Measurements from ENCODE around the gene PWWP2B. TPM values are rescaled to one million over a fixed set of nuclear protein-coding genes. Genes with fewer than 3 reads are reported as not detected.

Gene PWWP2B
- total and polyA plus RNA-seq, 2 of the 13 experiments (the other 11 are each of a cell fraction or from before 2014, with no cell fraction given), result 2.3 to 4.7 TPM

GRCh38 chr10:132370426-132371340 is 26.3 kb upstream of the PWWP2B start:
- ChIA-PET CTCF (ENCODE audit: low intra/inter-chr PET ratio, low total read pairs) (no interaction called here), POLR2A (no interaction called here)
- Histone ChIP-seq H3K36me3 (replicated peaks in 1 of 2; ENCODE audit: control insufficient read depth in 1 of 2, insufficient read depth in 2 of 2, low read length in 2 of 2) (no peaks in the 10 kb centered on the region), H3K9me3 (ENCODE audit: low read length) (no peaks in the 10 kb centered on the region), H3K4me3 (replicated peaks in 1 of 3; ENCODE audit: insufficient read depth in 1 of 3, low read depth in 2 of 3, low read length in 3 of 3) (no peak overlapping the region), H3K4me2 (ENCODE audit: low read depth, low read length) (no peak overlapping the region), H3K4me1 (ENCODE audit: insufficient read depth, low read length) (peaks cover 22% of the 10 kb centered on the region), H3K27me3 (ENCODE audit: control insufficient read depth in 1 of 2, insufficient read depth in 2 of 2, low read length in 2 of 2) (no peaks in the 10 kb centered on the region), H2AFZ (ENCODE audit: low read length) (no peak overlapping the region), H3K27ac (ENCODE audit: extremely low read length, insufficient read depth, low read length) (no peak overlapping the region), H3K9ac (ENCODE audit: insufficient read depth, low read depth, low read length) (no peak overlapping the region), H3K79me2 (ENCODE audit: insufficient read depth, low read length) (no peaks in the 10 kb centered on the region), H4K20me1 (ENCODE audit: insufficient read depth, low read length) (no peaks in the 10 kb centered on the region)
- TF ChIP-seq, protein P1, sequence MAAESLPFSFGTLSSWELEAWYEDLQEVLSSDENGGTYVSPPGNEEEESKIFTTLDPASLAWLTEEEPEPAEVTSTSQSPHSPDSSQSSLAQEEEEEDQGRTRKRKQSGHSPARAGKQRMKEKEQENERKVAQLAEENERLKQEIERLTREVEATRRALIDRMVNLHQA (CRISPR knock-in tag; IDR thresholded peaks at IDR 0.05), result no peak
- TF ChIP-seq HDAC1 (CRISPR knock-in tag; IDR thresholded peaks at IDR 0.05) (no peak), ATAD3A (CRISPR knock-in tag; IDR thresholded peaks at IDR 0.05) (no peak), SNAPC2 (CRISPR knock-in tag; IDR thresholded peaks at IDR 0.05) (no peak), TSC22D2 (CRISPR knock-in tag; IDR thresholded peaks at IDR 0.05; ENCODE audit: borderline replicate concordance) (no peak)
- TF ChIP-seq, protein P2, sequence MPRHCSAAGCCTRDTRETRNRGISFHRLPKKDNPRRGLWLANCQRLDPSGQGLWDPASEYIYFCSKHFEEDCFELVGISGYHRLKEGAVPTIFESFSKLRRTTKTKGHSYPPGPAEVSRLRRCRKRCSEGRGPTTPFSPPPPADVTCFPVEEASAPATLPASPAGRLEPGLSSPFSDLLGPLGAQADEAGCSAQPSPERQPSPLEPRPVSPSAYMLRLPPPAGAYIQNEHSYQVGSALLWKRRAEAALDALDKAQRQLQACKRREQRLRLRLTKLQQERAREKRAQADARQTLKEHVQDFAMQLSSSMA (CRISPR knock-in tag; IDR thresholded peaks at IDR 0.05), result no peak
- TF ChIP-seq, protein P3, sequence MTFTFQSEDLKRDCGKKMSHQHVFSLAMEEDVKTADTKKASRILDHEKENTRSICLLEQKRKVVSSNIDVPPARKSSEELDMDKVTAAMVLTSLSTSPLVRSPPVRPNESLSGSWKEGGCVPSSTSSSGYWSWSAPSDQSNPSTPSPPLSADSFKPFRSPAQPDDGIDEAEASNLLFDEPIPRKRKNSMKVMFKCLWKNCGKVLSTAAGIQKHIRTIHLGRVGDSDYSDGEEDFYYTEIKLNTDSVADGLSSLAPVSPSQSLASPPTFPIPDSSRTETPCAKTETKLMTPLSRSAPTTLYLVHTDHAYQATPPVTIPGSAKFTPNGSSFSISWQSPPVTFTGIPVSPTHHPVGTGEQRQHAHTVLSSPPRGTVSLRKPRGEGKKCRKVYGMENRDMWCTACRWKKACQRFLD (CRISPR knock-in tag; IDR thresholded peaks at IDR 0.05; ENCODE audit: borderline replicate concordance), result no peak
- DNase-seq (ENCODE audit: low spot score) (no peak), ATAC-seq (no peak), FAIRE-seq (no peak)
- in situ Hi-C loops (cut with HindIII; ENCODE audit: extremely low pct_ligation_motif_present, low pct_unique_long_range_greater_than_20kb), result no loop called here
- BruUV-seq (replicated peaks), result no TSS peak
- intact Hi-C loops (cut with micrococcal nuclease; ENCODE audit: unreplicated experiment), result no loop called here
- 91% methylated on average over 25 of the region's 31 CpGs for WGBS (ENCODE audit: low lambda C conversion rate)
